Keratinocyte (primary cell): ENCODE results near the gene SERPINH1. TPM values are rescaled to one million over a fixed set of nuclear protein-coding genes. Genes with fewer than 3 reads are reported as not detected.

Experiments
- DNase-seq: peaks from one replicate; pipeline ENCODE4 v3.0.0-alpha.2; 2011; ENCODE audit warnings: low read depth, missing footprints, low spot score
- FAIRE-seq: peaks from 2 replicates; lab custom pipeline; 2011; peaks lifted over from hg19 to GRCh38; lab: Jason Lieb, UNC
- H2AFZ ChIP-seq: 2 replicates; pipeline ENCODE4 v1.6.0; 2012; ENCODE audit warnings: low read length, control low read depth, inconsistent platforms; ENCODE audit not compliant: control insufficient read depth
- H3K27ac ChIP-seq: 2 replicates; pipeline ENCODE4 v1.5.1; 2011; ENCODE audit warnings: low read length; ENCODE audit not compliant: control insufficient read depth, insufficient read depth
- H3K27me3 ChIP-seq: 3 replicates; pipeline ENCODE4 v1.6.0; 2011; ENCODE audit warnings: low read length; ENCODE audit not compliant: control insufficient read depth, insufficient read depth; ENCODE audit errors: extremely low read depth
- H3K36me3 ChIP-seq, 2 experiments: 2 replicates in 1 of 2; 3 replicates in 1 of 2; pipeline ENCODE4 v1.5.1; 2011; ENCODE audit warnings: low read length in 2 of 2, mild to moderate bottlenecking in 1 of 2; ENCODE audit not compliant: control insufficient read depth in 2 of 2, insufficient read depth in 2 of 2; ENCODE audit errors: extremely low read depth in 1 of 2
- H3K4me1 ChIP-seq: 3 replicates; pipeline ENCODE4 v1.5.1; 2011; ENCODE audit warnings: low read length; ENCODE audit not compliant: control insufficient read depth, insufficient read depth; ENCODE audit errors: extremely low read depth
- H3K4me2 ChIP-seq: 3 replicates; pipeline ENCODE4 v1.6.0; 2011; ENCODE audit warnings: low read depth, low read length; ENCODE audit not compliant: control insufficient read depth, insufficient read depth; ENCODE audit errors: extremely low read depth
- H3K4me3 ChIP-seq, 3 experiments: fragments of 200-600 bp in 1 of 3; sonication (generic) in 1 of 3; 2 replicates in 2 of 3; 3 replicates in 1 of 3; pipeline ENCODE4 v1.5.1; 2011 to 2016; ENCODE audit warnings: low read length in 3 of 3, mild to moderate bottlenecking in 3 of 3, control low read depth in 2 of 3, inconsistent platforms in 1 of 3, low read depth in 1 of 3, mixed read lengths in 1 of 3, mixed run types in 1 of 3, moderate library complexity in 1 of 3; ENCODE audit not compliant: control insufficient read depth in 2 of 3, insufficient read depth in 2 of 3; ENCODE audit errors: extremely low read depth in 1 of 3
- H3K79me2 ChIP-seq: 2 replicates; pipeline ENCODE4 v1.6.0; 2012; ENCODE audit warnings: low read length; ENCODE audit not compliant: control insufficient read depth, insufficient read depth
- H3K9ac ChIP-seq: 3 replicates; pipeline ENCODE4 v1.6.0; 2011; ENCODE audit warnings: low read length; ENCODE audit not compliant: control insufficient read depth, insufficient read depth; ENCODE audit errors: extremely low read depth
- H3K9me1 ChIP-seq: 3 replicates; pipeline ENCODE4 v1.6.0; 2011; ENCODE audit warnings: low read length; ENCODE audit not compliant: control insufficient read depth, insufficient read depth; ENCODE audit errors: extremely low read depth
- H3K9me3 ChIP-seq: 2 replicates; pipeline ENCODE4 v1.5.1; 2012; ENCODE audit warnings: low read depth, low read length; ENCODE audit not compliant: control insufficient read depth
- H4K20me1 ChIP-seq: 3 replicates; pipeline ENCODE4 v1.6.0; 2011; ENCODE audit warnings: low read length; ENCODE audit not compliant: control insufficient read depth, insufficient read depth; ENCODE audit errors: extremely low read depth
- CTCF ChIP-seq, 3 experiments: IDR thresholded peaks in 1 of 3; conservative IDR thresholded peaks in 1 of 3; optimal IDR thresholded peaks in 1 of 3; 2 replicates in 2 of 3; 3 replicates in 1 of 3; pipeline versions ENCODE3 to v1.5.1; 2011; ENCODE audit warnings: low read length in 3 of 3, mild to moderate bottlenecking in 3 of 3, moderate library complexity in 2 of 3, control low read depth in 1 of 3, inconsistent platforms in 1 of 3; ENCODE audit not compliant: insufficient read depth in 2 of 3; ENCODE audit errors: extremely low read depth in 1 of 3
- EZH2 ChIP-seq: IDR thresholded peaks from one replicate; pipeline ENCODE4 v1.6.1; 2012; ENCODE audit warnings: inconsistent platforms, mild to moderate bottlenecking, low read length, moderate library complexity
- dilution Hi-C: fragments of 300-500 bp; cut with MboI; formaldehyde crosslinking; loops from one replicate; pipeline ENCODE4 v1.7.0; 2020; ENCODE audit warnings: low sequenced_read_pairs; ENCODE audit not compliant: extremely low pct_ligation_motif_present
- polyA plus RNA-seq, 5 experiments: library from polyadenylated mRNA; depleted of rRNA in 3 of 5; stranded (reverse) in 3 of 5; stranded (forward) in 1 of 5; unstranded in 1 of 5; fragments of >200 nt; gene quantifications; 1 replicate in 1 of 5; 2 replicates in 3 of 5; 3 replicates in 1 of 5; pipeline versions ENCODE4 v1.2.1 to v1.2.3, GENCODE V29; 2011 to 2012; ENCODE audit warnings: missing spikeins in 2 of 5, low read depth in 1 of 5, low replicate concordance in 1 of 5

The SERPINH1 gene
- polyA plus RNA-seq, 1 donor (not counting 4 experiments of a cell fraction or from before 2014, with no cell fraction given), result 136 TPM

GRCh38 chr11:75595429-75595828 is 33.4 kb downstream of the SERPINH1 start:
- Histone ChIP-seq H4K20me1 (no peaks in the 10 kb centered on the region), H3K4me3 (no peak overlapping the region), H3K9ac (no peak overlapping the region), H3K27me3 (no peaks in the 10 kb centered on the region), H3K4me1 (no peaks in the 10 kb centered on the region), H3K27ac (no peak overlapping the region), H3K4me2 (no peak overlapping the region), H2AFZ (no peak overlapping the region), H3K9me3 (no peaks in the 10 kb centered on the region), H3K9me1 (no peaks in the 10 kb centered on the region), H3K79me2 (no peaks in the 10 kb centered on the region), H3K36me3 (no peaks in the 10 kb centered on the region)
- FAIRE-seq (no peak), DNase-seq (no peak)
- dilution Hi-C loops, result no loop called here
- no peak for TF ChIP-seq CTCF (optimal IDR thresholded peaks at IDR 0.05 in 1 of 3, IDR thresholded peaks at IDR 0.05 in 1 of 3, conservative IDR thresholded peaks at IDR 0.05 in 1 of 3; ENCODE audit: extremely low read depth in 1 of 3, insufficient read depth in 2 of 3, low read length in 3 of 3)

GRCh38 chr11:75596914-75597313 is 34.9 kb downstream of the SERPINH1 start:
- DNase-seq (no peak), FAIRE-seq (no peak)
- Histone ChIP-seq H3K4me1 (no peaks in the 10 kb centered on the region), H3K36me3 (no peaks in the 10 kb centered on the region), H2AFZ (no peak overlapping the region), H3K27me3 (no peaks in the 10 kb centered on the region), H3K27ac (no peak overlapping the region), H3K4me2 (no peak overlapping the region), H3K4me3 (no peak overlapping the region), H3K9me3 (no peaks in the 10 kb centered on the region), H3K9me1 (no peaks in the 10 kb centered on the region), H4K20me1 (no peaks in the 10 kb centered on the region), H3K9ac (no peak overlapping the region), H3K79me2 (no peaks in the 10 kb centered on the region)
- TF ChIP-seq EZH2, result no peak
- no peak for TF ChIP-seq CTCF (optimal IDR thresholded peaks at IDR 0.05 in 1 of 3, IDR thresholded peaks at IDR 0.05 in 1 of 3, conservative IDR thresholded peaks at IDR 0.05 in 1 of 3; ENCODE audit: extremely low read depth in 1 of 3, insufficient read depth in 2 of 3, low read length in 3 of 3)
- dilution Hi-C loops, result no loop called here
